Neural progenitor cell (in vitro differentiated cells): ENCODE results near the gene NEDD9. TPM values are rescaled to one million over a fixed set of nuclear protein-coding genes. Genes with fewer than 3 reads are reported as not detected.
A peak's percentile ranks its signal among the peaks of the same experiment; 100 is the strongest.

ENCODE experiments used
- DNase-seq: peaks from one replicate; pipeline ENCODE4 v3.0.0-alpha.2; 2016; ENCODE audit warnings: low spot score
- H2AFZ ChIP-seq: fragments of 200-600 bp; sonication (generic); replicated peaks from 2 replicates; pipeline ENCODE4 v1.6.1; 2016; ENCODE audit warnings: antibody characterized with exemption
- H3F3A ChIP-seq: fragments of 200-600 bp; sonication (generic); 2 replicates; pipeline ENCODE4 v1.6.1; 2016; ENCODE audit warnings: antibody characterized with exemption, low read depth
- H3K27ac ChIP-seq: fragments of 200-600 bp; sonication (generic); 2 replicates; pipeline ENCODE4 v1.5.1; 2016; ENCODE audit warnings: mild to moderate bottlenecking
- H3K27me3 ChIP-seq: fragments of 200-600 bp; sonication (generic); 2 replicates; pipeline ENCODE4 v1.6.1; 2016; ENCODE audit warnings: mild to moderate bottlenecking, moderate library complexity
- H3K36me3 ChIP-seq: fragments of 200-600 bp; sonication (generic); 2 replicates; pipeline ENCODE4 v1.5.1; 2016
- H3K4me1 ChIP-seq: fragments of 200-600 bp; sonication (generic); 2 replicates; pipeline ENCODE4 v1.6.1; 2016; ENCODE audit warnings: mixed run types
- H3K4me2 ChIP-seq: fragments of 200-600 bp; sonication (generic); 2 replicates; pipeline ENCODE4 v1.6.1; 2016
- H3K4me3 ChIP-seq: fragments of 200-600 bp; sonication (generic); 2 replicates; pipeline ENCODE4 v1.5.1; 2016
- H3K79me2 ChIP-seq: fragments of 200-600 bp; sonication (generic); 2 replicates; pipeline ENCODE4 v1.6.1; 2016; ENCODE audit warnings: low read depth
- H3K9ac ChIP-seq: fragments of 200-600 bp; sonication (generic); 2 replicates; pipeline ENCODE4 v1.6.1; 2016
- H3K9me3 ChIP-seq: fragments of 200-600 bp; sonication (generic); 2 replicates; pipeline ENCODE4 v1.5.1; 2016; ENCODE audit warnings: low read depth
- H4K20me1 ChIP-seq: fragments of 200-600 bp; sonication (generic); 2 replicates; pipeline ENCODE4 v1.6.1; 2016; ENCODE audit warnings: low read depth
- H3K27ac Mint-ChIP-seq: 3 replicates; pipeline ENCODE4 v1.8.0; 2021; ENCODE audit warnings: mixed read lengths
- H3K27me3 Mint-ChIP-seq: 2 replicates; pipeline ENCODE4 v1.8.0; 2022; ENCODE audit warnings: low read depth, mild to moderate bottlenecking, inconsistent platforms, moderate library complexity, mixed read lengths; ENCODE audit not compliant: insufficient read depth
- H3K36me3 Mint-ChIP-seq: 3 replicates; pipeline ENCODE4 v1.8.0; 2021; ENCODE audit warnings: mixed read lengths
- H3K4me1 Mint-ChIP-seq: 3 replicates; pipeline ENCODE4 v1.8.0; 2021; ENCODE audit warnings: mixed read lengths
- H3K4me3 Mint-ChIP-seq: 3 replicates; pipeline ENCODE4 v1.8.0; 2021; ENCODE audit warnings: mild to moderate bottlenecking, moderate library complexity, mixed read lengths
- H3K9me3 Mint-ChIP-seq: 3 replicates; pipeline ENCODE4 v1.8.0; 2020; ENCODE audit warnings: mixed read lengths
- EZH2 ChIP-seq: fragments of 200-600 bp; sonication (generic); IDR thresholded peaks from 2 replicates; pipeline ENCODE4 v1.6.1; 2017; ENCODE audit warnings: antibody characterized with exemption, mild to moderate bottlenecking, moderate library complexity
- EZH2phosphoT487 ChIP-seq: fragments of 200-600 bp; sonication (generic); IDR thresholded peaks from 2 replicates; pipeline ENCODE4 v1.6.1; 2017; ENCODE audit warnings: antibody characterized with exemption
- total RNA-seq: library from RNA; depleted of rRNA; stranded (reverse); fragments of >200 nt; gene quantifications from 2 replicates; pipeline ENCODE4 v1.2.3, GENCODE V29; 2015; ENCODE audit warnings: low replicate concordance
- TF ChIP-seq, protein P1 (sequence below): fragments of 200-600 bp; sonication (generic); IDR thresholded peaks from 2 replicates; pipeline ENCODE4 v1.5.1; 2017; ENCODE audit warnings: antibody characterized with exemption, mild to moderate bottlenecking

The NEDD9 gene
- total RNA-seq, 1 donor from 2014 or later: 4.9 TPM

DNA sequence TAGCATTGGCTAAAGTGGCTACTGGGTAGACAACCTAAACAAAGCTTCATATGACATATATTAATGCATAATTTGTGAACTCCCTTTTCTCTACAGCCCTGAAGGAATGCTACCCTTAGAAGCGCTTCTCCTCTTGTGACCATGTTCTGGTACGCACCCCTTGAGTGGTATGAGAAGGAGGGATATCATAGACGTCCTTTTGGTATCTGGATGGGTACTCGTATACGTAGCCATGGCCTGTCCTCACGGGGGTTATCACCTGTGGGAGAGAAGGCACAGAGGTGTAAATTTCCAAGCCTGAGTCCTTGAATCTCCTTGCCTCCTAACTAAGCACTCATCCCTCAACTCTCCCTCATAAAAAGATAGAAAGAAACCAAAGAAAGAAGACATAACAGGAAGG lies 39.0 kb downstream of the NEDD9 start:
- Mint-ChIP-seq H3K27me3 (peaks cover 3% of the 10 kb centered on the region), H3K9me3 (peaks cover 5% of the 10 kb centered on the region), H3K36me3 (peaks cover 68% of the 10 kb centered on the region), H3K27ac (peak overlapping the region; percentile 54), H3K4me1 (peaks cover 41% of the 10 kb centered on the region), H3K4me3 (no peak overlapping the region)
- H3K4me1 ChIP-seq: peaks cover 48% of the 10 kb centered on the region
- no peak overlapping the region for H2AFZ ChIP-seq
- H4K20me1 ChIP-seq: no peaks in the 10 kb centered on the region
- no peaks in the 10 kb centered on the region for H3K27me3 ChIP-seq
- no peak overlapping the region for H3K4me3 ChIP-seq
- H3F3A ChIP-seq: peaks cover 48% of the 10 kb centered on the region
- H3K9ac ChIP-seq: no peak overlapping the region
- H3K36me3 ChIP-seq: no peaks in the 10 kb centered on the region
- TF ChIP-seq, protein P1, sequence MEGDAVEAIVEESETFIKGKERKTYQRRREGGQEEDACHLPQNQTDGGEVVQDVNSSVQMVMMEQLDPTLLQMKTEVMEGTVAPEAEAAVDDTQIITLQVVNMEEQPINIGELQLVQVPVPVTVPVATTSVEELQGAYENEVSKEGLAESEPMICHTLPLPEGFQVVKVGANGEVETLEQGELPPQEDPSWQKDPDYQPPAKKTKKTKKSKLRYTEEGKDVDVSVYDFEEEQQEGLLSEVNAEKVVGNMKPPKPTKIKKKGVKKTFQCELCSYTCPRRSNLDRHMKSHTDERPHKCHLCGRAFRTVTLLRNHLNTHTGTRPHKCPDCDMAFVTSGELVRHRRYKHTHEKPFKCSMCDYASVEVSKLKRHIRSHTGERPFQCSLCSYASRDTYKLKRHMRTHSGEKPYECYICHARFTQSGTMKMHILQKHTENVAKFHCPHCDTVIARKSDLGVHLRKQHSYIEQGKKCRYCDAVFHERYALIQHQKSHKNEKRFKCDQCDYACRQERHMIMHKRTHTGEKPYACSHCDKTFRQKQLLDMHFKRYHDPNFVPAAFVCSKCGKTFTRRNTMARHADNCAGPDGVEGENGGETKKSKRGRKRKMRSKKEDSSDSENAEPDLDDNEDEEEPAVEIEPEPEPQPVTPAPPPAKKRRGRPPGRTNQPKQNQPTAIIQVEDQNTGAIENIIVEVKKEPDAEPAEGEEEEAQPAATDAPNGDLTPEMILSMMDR: no peak
- TF ChIP-seq EZH2phosphoT487: no peak
- TF ChIP-seq EZH2: no peak
- no peak overlapping the region for H3K4me2 ChIP-seq
- H3K27ac ChIP-seq: no peak overlapping the region
- no peak for DNase-seq
- no peaks in the 10 kb centered on the region for H3K9me3 ChIP-seq
- H3K79me2 ChIP-seq: no peaks in the 10 kb centered on the region

DNA sequence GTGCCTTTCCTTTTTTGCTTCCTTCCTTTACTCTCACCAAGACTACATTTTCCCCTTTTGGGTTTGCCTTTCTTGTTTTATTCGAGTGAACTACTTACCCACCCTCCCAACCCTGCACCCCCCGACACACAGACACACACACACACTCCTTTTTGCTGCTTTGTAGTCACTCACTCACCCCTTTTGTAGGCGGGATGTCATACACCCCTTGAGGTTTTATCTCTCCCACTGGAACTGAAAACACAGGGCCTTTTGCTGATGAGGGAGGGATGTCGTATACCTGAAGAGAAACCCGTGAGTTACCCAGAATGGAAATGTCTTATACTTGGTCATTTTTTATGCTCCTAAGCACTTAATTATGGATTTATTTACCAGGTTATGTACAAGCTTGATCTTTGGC lies 40.3 kb downstream of the NEDD9 start:
- Mint-ChIP-seq H3K36me3 (peaks cover 76% of the 10 kb centered on the region), H3K27ac (peak overlapping the region; percentile 85), H3K9me3 (peaks cover 5% of the 10 kb centered on the region), H3K27me3 (peaks cover 5% of the 10 kb centered on the region), H3K4me3 (no peak overlapping the region), H3K4me1 (peaks cover 29% of the 10 kb centered on the region)
- Histone ChIP-seq H3K27me3 (no peaks in the 10 kb centered on the region), H3K36me3 (no peaks in the 10 kb centered on the region), H4K20me1 (no peaks in the 10 kb centered on the region), H2AFZ (no peak overlapping the region), H3K79me2 (no peaks in the 10 kb centered on the region), H3F3A (peaks cover 37% of the 10 kb centered on the region), H3K4me2 (no peak overlapping the region), H3K4me1 (peaks cover 35% of the 10 kb centered on the region), H3K27ac (no peak overlapping the region), H3K9me3 (no peaks in the 10 kb centered on the region), H3K4me3 (no peak overlapping the region), H3K9ac (no peak overlapping the region)
- TF ChIP-seq EZH2phosphoT487 (no peak), EZH2 (no peak)
- TF ChIP-seq, protein P1: no peak
- DNase-seq: no peak

DNA sequence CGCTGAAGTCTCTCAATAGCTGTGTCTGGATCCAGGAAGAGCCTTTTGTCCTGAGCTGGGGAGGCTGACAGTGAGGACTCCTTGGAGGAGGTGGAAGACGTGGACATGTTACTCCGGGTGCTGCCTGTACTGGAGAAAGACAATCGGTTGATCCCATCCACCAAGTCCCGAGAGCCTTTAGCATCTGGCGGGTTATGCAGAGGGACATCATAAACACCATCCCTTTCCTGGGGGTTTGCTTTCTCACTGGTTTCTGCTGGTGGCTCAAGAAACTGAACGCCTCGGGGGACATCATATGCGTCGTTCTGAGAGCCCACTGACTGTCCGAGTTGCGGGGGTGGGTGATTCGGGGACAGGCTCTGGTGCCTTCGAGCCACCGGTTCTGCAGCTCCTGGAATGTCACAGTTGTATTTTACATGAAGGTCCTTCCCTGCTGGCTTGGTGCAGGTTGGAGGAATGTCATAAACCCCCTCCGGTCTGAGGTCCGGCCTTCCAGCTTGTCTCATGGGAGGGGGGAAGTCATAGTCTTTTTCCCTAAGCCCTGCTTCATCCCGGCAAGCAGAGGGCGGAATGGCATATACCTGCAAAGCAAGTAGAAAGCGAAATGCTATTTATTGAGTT lies 41.7 kb downstream of the NEDD9 start:
- Mint-ChIP-seq H3K27ac (no peak overlapping the region), H3K4me3 (no peak overlapping the region), H3K27me3 (peaks cover 5% of the 10 kb centered on the region), H3K4me1 (peaks cover 14% of the 10 kb centered on the region), H3K9me3 (peaks cover 2% of the 10 kb centered on the region), H3K36me3 (peaks cover 79% of the 10 kb centered on the region)
- no peak for DNase-seq
- no peak for TF ChIP-seq EZH2
- TF ChIP-seq, protein P1: no peak
- no peak for TF ChIP-seq EZH2phosphoT487
- no peaks in the 10 kb centered on the region for H4K20me1 ChIP-seq
- no peaks in the 10 kb centered on the region for H3K27me3 ChIP-seq
- no peaks in the 10 kb centered on the region for H3K9me3 ChIP-seq
- no peak overlapping the region for H3K4me2 ChIP-seq
- H3K27ac ChIP-seq: no peak overlapping the region
- H3K4me1 ChIP-seq: peaks cover 21% of the 10 kb centered on the region
- no peak overlapping the region for H2AFZ ChIP-seq
- no peak overlapping the region for H3K4me3 ChIP-seq
- peaks cover 22% of the 10 kb centered on the region for H3F3A ChIP-seq
- H3K36me3 ChIP-seq: no peaks in the 10 kb centered on the region
- H3K79me2 ChIP-seq: no peaks in the 10 kb centered on the region
- no peak overlapping the region for H3K9ac ChIP-seq
